Spleen (tissue), 11 donors: ENCODE measurements around the gene ZSCAN5C. TPM values are rescaled to one million over a fixed set of nuclear protein-coding genes. Genes with fewer than 3 reads are reported as not detected.

Source experiments
- DNase-seq: peaks from one replicate; pipeline ENCODE4 v3.0.0-alpha.2; 2020
- H3K27ac ChIP-seq, 8 donors: fragments of 200-600 bp; sonication (generic) in 7 of 8; 1 replicate in 4 of 8; 2 replicates in 4 of 8; pipeline versions ENCODE4 v1.5.0 to v1.8.0; 2016 to 2021; ENCODE audit warnings: inconsistent platforms in 4 of 8, mild to moderate bottlenecking in 4 of 8, moderate library complexity in 1 of 8
- H3K27me3 ChIP-seq, 7 donors: fragments of 200-600 bp; sonication (generic) in 6 of 7; replicated peaks in 1 of 7; 1 replicate in 4 of 7; 2 replicates in 3 of 7; pipeline versions ENCODE4 v1.5.0 to v1.8.0; 2016 to 2021; ENCODE audit warnings: inconsistent platforms in 3 of 7, mild to moderate bottlenecking in 1 of 7
- H3K36me3 ChIP-seq, 6 donors: fragments of 200-600 bp; sonication (generic) in 5 of 6; 1 replicate in 4 of 6; 2 replicates in 2 of 6; pipeline versions ENCODE4 v1.5.0 to v1.8.0; 2016 to 2021; ENCODE audit warnings: inconsistent platforms in 2 of 6
- H3K4me1 ChIP-seq, 6 donors: fragments of 200-600 bp; sonication (generic) in 5 of 6; 1 replicate in 3 of 6; 2 replicates in 3 of 6; pipeline versions ENCODE4 v1.5.0 to v1.8.0; 2016 to 2021; ENCODE audit warnings: inconsistent platforms in 3 of 6
- H3K4me3 ChIP-seq, 8 donors: fragments of 200-600 bp; sonication (generic) in 7 of 8; 1 replicate in 4 of 8; 2 replicates in 4 of 8; pipeline versions ENCODE4 v1.5.0 to v1.8.0; 2016 to 2021; ENCODE audit warnings: inconsistent platforms in 4 of 8, mild to moderate bottlenecking in 4 of 8, moderate library complexity in 2 of 8
- H3K9me3 ChIP-seq, 8 donors: fragments of 200-600 bp; sonication (generic) in 7 of 8; 1 replicate in 4 of 8; 2 replicates in 4 of 8; pipeline versions ENCODE4 v1.5.0 to v1.8.0; 2016 to 2021; ENCODE audit warnings: inconsistent platforms in 4 of 8
- POLR2A ChIP-seq, 3 donors: fragments of 450-650 bp; IDR thresholded peaks; one replicate each; pipeline ENCODE4 v1.5.1; 2017; ENCODE audit warnings: antibody characterized with exemption in 3 of 3, mild to moderate bottlenecking in 1 of 3
- POLR2AphosphoS5 ChIP-seq, 3 donors: sonication (generic); formaldehyde crosslinking; IDR thresholded peaks; one replicate each; pipeline ENCODE4 v1.5.1; 2017; ENCODE audit warnings: antibody characterized with exemption in 3 of 3
- WGBS, 5 donors: extraction: QIAGEN DNeasy Blood & Tissue Kit in 3 of 5; methylation state at CpG; one replicate each; pipeline versions ENCODE4 v1.1.5 to v1.1.7; 2013 to 2018; 5-methylcytosine and 5-hydroxymethylcytosine counted together
- intact Hi-C: fragments of 100-400 bp; cut with DNase I; formaldehyde crosslinking; loops from one replicate; pipeline ENCODE4 v1.15.0; 2023; ENCODE audit warnings: low total_unique reads
- polyA plus RNA-seq, 3 donors: library from polyadenylated mRNA; stranded (reverse); fragments of 200-250 nt; gene quantifications; one replicate each; pipeline ENCODE4 v1.2.1, GENCODE V29; 2013
- total RNA-seq, 7 donors: library from RNA; depleted of rRNA in 3 of 7; stranded (reverse); fragments of >200 nt in 3 of 7; fragmentation: NEBNext Ultra II Directional in 4 of 7; extraction: Animal tissue kit (Norgen Biotek cat#: 25700) in 4 of 7; gene quantifications; one replicate each; pipeline versions ENCODE4 v1.1.0 to v1.2.1, GENCODE V29; 2016 to 2021
- TF ChIP-seq, protein P1 (sequence below), 11 experiments: fragments of 200-600 bp in 7 of 11; fragments of 450-650 bp in 4 of 11; sonication (generic) in 4 of 11; IDR thresholded peaks in 8 of 11; conservative IDR thresholded peaks in 3 of 11; 1 replicate in 7 of 11; 2 replicates in 4 of 11; pipeline versions ENCODE4 v1.4.0 to v1.8.0; 2016 to 2021; ENCODE audit warnings: antibody characterized with exemption in 11 of 11, inconsistent platforms in 4 of 11, mild to moderate bottlenecking in 1 of 11
- donor health status: healthy with polysubstance abuse.
- donor health status: DM: no; HTN: no; CAD: no; lungs with moderate emphysema.
- donor health status: DM: no; HTN: no; CAD: no.
- donor health status: Bipolar disorder and iron deficiency.
- donor health status: healthy.
- donor health status: DM: no; HTN: no; CAD: no.
- donor health status: DM: yes; HTN: yes; CAD: no.

ZSCAN5C gene
- total and polyA plus RNA-seq, 10 donors: not detected

DNA sequence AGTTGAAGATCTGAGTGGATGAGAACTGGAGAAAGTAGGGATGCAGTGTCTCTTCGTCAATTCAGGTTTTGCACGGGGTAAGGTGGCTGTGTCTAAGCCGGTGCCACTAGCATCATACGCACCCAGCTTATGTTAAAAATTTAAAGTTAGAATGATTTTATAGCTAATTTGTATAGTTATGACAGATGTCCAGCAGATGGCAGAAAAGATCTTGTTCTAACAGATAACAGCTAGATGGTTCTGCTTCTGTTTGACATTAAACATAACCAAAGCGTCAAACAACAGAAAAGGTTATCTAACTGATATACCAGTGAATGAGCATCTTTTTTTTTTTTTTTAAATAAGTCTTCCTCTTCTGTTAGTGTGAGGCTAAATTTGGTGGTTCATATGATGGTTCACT, 51.7 kb downstream of the ZSCAN5C start:
- 48 to 68% (median 53%) methylated on average over 5 of the region's 5 CpGs for WGBS, 5 donors
- Histone ChIP-seq H3K36me3 (no peaks in the 10 kb centered on the region), H3K4me1 (no peaks in the 10 kb centered on the region), H3K27ac (no peak overlapping the region), H3K9me3 (no peaks in the 10 kb centered on the region), H3K27me3 (no peaks in the 10 kb centered on the region), H3K4me3 (no peak overlapping the region)
- DNase-seq: no peak
- intact Hi-C loops: loop anchor here (5.0 to 10.0 kb wide), 2 partner anchors 79 to 179 kb away; no protein-coding TSS in a partner anchor
- no peak for TF ChIP-seq POLR2A (IDR thresholded peaks at IDR 0.05)
- TF ChIP-seq POLR2AphosphoS5 (IDR thresholded peaks at IDR 0.05): no peak
- TF ChIP-seq, protein P1, sequence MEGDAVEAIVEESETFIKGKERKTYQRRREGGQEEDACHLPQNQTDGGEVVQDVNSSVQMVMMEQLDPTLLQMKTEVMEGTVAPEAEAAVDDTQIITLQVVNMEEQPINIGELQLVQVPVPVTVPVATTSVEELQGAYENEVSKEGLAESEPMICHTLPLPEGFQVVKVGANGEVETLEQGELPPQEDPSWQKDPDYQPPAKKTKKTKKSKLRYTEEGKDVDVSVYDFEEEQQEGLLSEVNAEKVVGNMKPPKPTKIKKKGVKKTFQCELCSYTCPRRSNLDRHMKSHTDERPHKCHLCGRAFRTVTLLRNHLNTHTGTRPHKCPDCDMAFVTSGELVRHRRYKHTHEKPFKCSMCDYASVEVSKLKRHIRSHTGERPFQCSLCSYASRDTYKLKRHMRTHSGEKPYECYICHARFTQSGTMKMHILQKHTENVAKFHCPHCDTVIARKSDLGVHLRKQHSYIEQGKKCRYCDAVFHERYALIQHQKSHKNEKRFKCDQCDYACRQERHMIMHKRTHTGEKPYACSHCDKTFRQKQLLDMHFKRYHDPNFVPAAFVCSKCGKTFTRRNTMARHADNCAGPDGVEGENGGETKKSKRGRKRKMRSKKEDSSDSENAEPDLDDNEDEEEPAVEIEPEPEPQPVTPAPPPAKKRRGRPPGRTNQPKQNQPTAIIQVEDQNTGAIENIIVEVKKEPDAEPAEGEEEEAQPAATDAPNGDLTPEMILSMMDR (IDR thresholded peaks at IDR 0.05 in 8 of 11, conservative IDR thresholded peaks at IDR 0.05 in 3 of 11): peak in 6 of 11 experiments; percentile 23 to 47 (median 36)

DNA sequence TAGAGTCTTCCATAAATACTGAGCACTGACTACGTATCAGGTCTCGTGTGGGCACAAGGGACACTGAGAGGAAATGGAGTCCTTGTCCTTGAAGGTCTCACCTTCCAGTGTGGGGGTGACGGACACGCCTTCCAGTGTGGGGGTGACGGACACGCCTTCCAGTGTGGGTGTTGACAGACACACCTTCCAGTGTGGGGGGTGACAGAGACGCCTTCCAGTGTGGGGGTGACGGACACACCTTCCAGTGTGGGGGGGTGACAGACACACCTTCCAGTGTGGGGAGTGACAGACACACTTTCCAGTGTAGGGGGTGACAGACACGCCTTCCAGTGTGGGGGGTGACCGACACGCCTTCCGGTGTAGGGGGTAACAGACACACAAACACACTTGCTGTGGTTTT, 56.2 kb downstream of the ZSCAN5C start:
- 86 to 96% (median 90%) methylated on average over 12 of the region's 12 CpGs for WGBS, 5 donors
- intact Hi-C loops: loop anchor here (10.0 kb wide), 1 partner anchor 183 kb away; no protein-coding TSS in a partner anchor
- TF ChIP-seq, protein P1 (IDR thresholded peaks at IDR 0.05 in 8 of 11, conservative IDR thresholded peaks at IDR 0.05 in 3 of 11): no peak
- no peak for TF ChIP-seq POLR2A (IDR thresholded peaks at IDR 0.05)

More for the DNA sequence above, 56.2 kb downstream of the ZSCAN5C start:
- Histone ChIP-seq H3K36me3 (peaks cover 0 to 5% (median 0%) of the 10 kb centered on the region in 6 donors), H3K9me3 (no peaks in the 10 kb centered on the region), H3K27me3 (no peaks in the 10 kb centered on the region), H3K4me1 (no peaks in the 10 kb centered on the region), H3K4me3 (no peak overlapping the region), H3K27ac (no peak overlapping the region)
- no peak for DNase-seq

Other genes starting within 250 kb of the ZSCAN5C start
- not detected for gene NLRP5, start 215.5 kb upstream of the ZSCAN5C start, total RNA-seq
- not detected for gene NLRP5, start 215.5 kb upstream of the ZSCAN5C start, polyA plus RNA-seq
- 10 to 100 TPM; 18.0 to 53.8 (median 42.8) TPM for gene ZNF787, start 81.0 kb upstream of the ZSCAN5C start, total RNA-seq
- 10 to 100 TPM; 16.6 to 39.0 (median 21.1) TPM for gene ZNF787, start 81.0 kb upstream of the ZSCAN5C start, polyA plus RNA-seq
- gene ZNF444, start 61.0 kb upstream of the ZSCAN5C start, total RNA-seq: 10 to 100 TPM; 17.0 to 27.9 (median 23.1) TPM
- gene ZNF444, start 61.0 kb upstream of the ZSCAN5C start, polyA plus RNA-seq: 10 to 100 TPM; 17.0 to 35.1 (median 22.6) TPM
- not detected for gene GALP, start 26.3 kb upstream of the ZSCAN5C start, total RNA-seq
- gene GALP, start 26.3 kb upstream of the ZSCAN5C start, polyA plus RNA-seq: not detected
- not detected for gene ZSCAN5B, start 4.5 kb upstream of the ZSCAN5C start, total RNA-seq
- under 1 TPM in 2 of 3 donors, not detected in 1; 0.03 to 0.11 TPM for gene ZSCAN5B, start 4.5 kb upstream of the ZSCAN5C start, polyA plus RNA-seq
- not detected for gene EDDM13, start 70.5 kb downstream of the ZSCAN5C start, total RNA-seq
- 1 to 10 TPM in 2 of 3 donors, under 1 TPM in 1; 0.71 to 1.2 (median 1.1) TPM for gene EDDM13, start 70.5 kb downstream of the ZSCAN5C start, polyA plus RNA-seq
- gene ZSCAN5A, start 112.6 kb downstream of the ZSCAN5C start, total RNA-seq: 10 to 100 TPM in 4 of 7 donors, 1 to 10 TPM in 3; 5.6 to 18.7 (median 11.4) TPM
- gene ZSCAN5A, start 112.6 kb downstream of the ZSCAN5C start, polyA plus RNA-seq: 1 to 10 TPM; 3.4 to 4.9 (median 4.4) TPM
- 1 to 10 TPM; 3.3 to 8.1 (median 5.4) TPM for gene ZNF582, start 191.3 kb downstream of the ZSCAN5C start, total RNA-seq
- 1 to 10 TPM; 2.7 to 5.2 (median 4.5) TPM for gene ZNF582, start 191.3 kb downstream of the ZSCAN5C start, polyA plus RNA-seq
- 10 to 100 TPM in 2 of 7 donors, 1 to 10 TPM in 5; 4.4 to 10.6 (median 8.3) TPM for gene ZNF583, start 202.1 kb downstream of the ZSCAN5C start, total RNA-seq
- 1 to 10 TPM in 2 of 3 donors, under 1 TPM in 1; 0.93 to 2.7 (median 1.3) TPM for gene ZNF583, start 202.1 kb downstream of the ZSCAN5C start, polyA plus RNA-seq